Measurements from ENCODE around the gene BSN. TPM values are rescaled to one million over a fixed set of nuclear protein-coding genes. Genes with fewer than 3 reads are reported as not detected.

BSN gene
- polyA plus RNA-seq, 1 donor (not counting 4 experiments of a cell fraction or from before 2014, with no cell fraction given) = under 0.01 TPM

- no peak for FAIRE-seq
- H3K4me2 ChIP-seq (ENCODE audit: control insufficient read depth, extremely low read depth, insufficient read depth, low read depth, low read length) = no peak overlapping the region
- no peaks in the 10 kb centered on the region for H3K79me2 ChIP-seq (ENCODE audit: control insufficient read depth, insufficient read depth, low read length)
- no peak overlapping the region for H3K4me3 ChIP-seq (ENCODE audit: control insufficient read depth in 2 of 3, extremely low read depth in 1 of 3, insufficient read depth in 2 of 3, low read depth in 1 of 3, low read length in 3 of 3)
- H3K36me3 ChIP-seq (ENCODE audit: control insufficient read depth in 2 of 2, extremely low read depth in 1 of 2, insufficient read depth in 2 of 2, low read length in 2 of 2) = no peaks in the 10 kb centered on the region
- TF ChIP-seq CTCF (optimal IDR thresholded peaks at IDR 0.05 in 1 of 3, IDR thresholded peaks at IDR 0.05 in 1 of 3, conservative IDR thresholded peaks at IDR 0.05 in 1 of 3; ENCODE audit: extremely low read depth in 1 of 3, insufficient read depth in 2 of 3, low read length in 3 of 3) (no peak), EZH2 (IDR thresholded peaks at IDR 0.05; ENCODE audit: low read length) (no peak)
- dilution Hi-C loops (cut with MboI; ENCODE audit: extremely low pct_ligation_motif_present, low sequenced_read_pairs) = no loop called here
- DNase-seq (ENCODE audit: low read depth, low spot score) = no peak
- no peak overlapping the region for H3K27ac ChIP-seq (ENCODE audit: control insufficient read depth, insufficient read depth, low read length)
- H3K9me3 ChIP-seq (ENCODE audit: control insufficient read depth, low read depth, low read length) = peaks cover 1% of the 10 kb centered on the region
- no peaks in the 10 kb centered on the region for H3K9me1 ChIP-seq (ENCODE audit: control insufficient read depth, extremely low read depth, insufficient read depth, low read length)
- no peaks in the 10 kb centered on the region for H3K4me1 ChIP-seq (ENCODE audit: control insufficient read depth, extremely low read depth, insufficient read depth, low read length)
- no peak overlapping the region for H3K9ac ChIP-seq (ENCODE audit: control insufficient read depth, extremely low read depth, insufficient read depth, low read length)
- H3K27me3 ChIP-seq (ENCODE audit: control insufficient read depth, extremely low read depth, insufficient read depth, low read length) = peaks cover 9% of the 10 kb centered on the region
- H2AFZ ChIP-seq (ENCODE audit: control insufficient read depth, low read length) = no peak overlapping the region
- no peaks in the 10 kb centered on the region for H4K20me1 ChIP-seq (ENCODE audit: control insufficient read depth, extremely low read depth, insufficient read depth, low read length)
Observed at GRCh38 chr3:49630784-49631183, 76.5 kb downstream of the BSN start.

- no peak overlapping the region for H2AFZ ChIP-seq (ENCODE audit: control insufficient read depth, low read length)
- H3K4me2 ChIP-seq (ENCODE audit: control insufficient read depth, extremely low read depth, insufficient read depth, low read depth, low read length) = no peak overlapping the region
- FAIRE-seq (no peak), DNase-seq (ENCODE audit: low read depth, low spot score) (no peak)
- peaks cover 29% of the 10 kb centered on the region for H3K4me1 ChIP-seq (ENCODE audit: control insufficient read depth, extremely low read depth, insufficient read depth, low read length)
- no peaks in the 10 kb centered on the region for H3K27me3 ChIP-seq (ENCODE audit: control insufficient read depth, extremely low read depth, insufficient read depth, low read length)
- peaks cover 3% of the 10 kb centered on the region for H3K9me1 ChIP-seq (ENCODE audit: control insufficient read depth, extremely low read depth, insufficient read depth, low read length)
- H3K4me3 ChIP-seq (ENCODE audit: control insufficient read depth in 2 of 3, extremely low read depth in 1 of 3, insufficient read depth in 2 of 3, low read depth in 1 of 3, low read length in 3 of 3) = no peak overlapping the region
- no peak overlapping the region for H3K9ac ChIP-seq (ENCODE audit: control insufficient read depth, extremely low read depth, insufficient read depth, low read length)
- H3K27ac ChIP-seq (ENCODE audit: control insufficient read depth, insufficient read depth, low read length) = no peak overlapping the region
- H3K36me3 ChIP-seq (ENCODE audit: control insufficient read depth in 2 of 2, extremely low read depth in 1 of 2, insufficient read depth in 2 of 2, low read length in 2 of 2) = no peaks in the 10 kb centered on the region
- no peaks in the 10 kb centered on the region for H3K79me2 ChIP-seq (ENCODE audit: control insufficient read depth, insufficient read depth, low read length)
- TF ChIP-seq EZH2 (IDR thresholded peaks at IDR 0.05; ENCODE audit: low read length) = no peak
- H4K20me1 ChIP-seq (ENCODE audit: control insufficient read depth, extremely low read depth, insufficient read depth, low read length) = no peaks in the 10 kb centered on the region
- dilution Hi-C loops (cut with MboI; ENCODE audit: extremely low pct_ligation_motif_present, low sequenced_read_pairs) = no loop called here
- H3K9me3 ChIP-seq (ENCODE audit: control insufficient read depth, low read depth, low read length) = peaks cover 1% of the 10 kb centered on the region
Observed at GRCh38 chr3:49634736-49635135, 80.5 kb downstream of the BSN start.
